H9 (cell line): ENCODE measurements around the gene OR12D1. TPM values are rescaled to one million over a fixed set of nuclear protein-coding genes. Genes with fewer than 3 reads are reported as not detected.

Experiments used
- DNase-seq: peaks from one replicate; pipeline ENCODE4 v3.0.0-alpha.2; 2017
- H2AFZ ChIP-seq: one replicate; pipeline ENCODE4 v1.6.1; 2013; ENCODE audit warnings: mild to moderate bottlenecking, low read length, control low read depth, moderate library complexity
- H2AK5ac ChIP-seq: 2 replicates; pipeline ENCODE4 v1.6.1; 2013; ENCODE audit warnings: low read length, control low read depth, mixed read lengths; ENCODE audit not compliant: insufficient read length
- H2BK120ac ChIP-seq: one replicate; pipeline ENCODE4 v1.6.1; 2013; ENCODE audit warnings: low read depth, mild to moderate bottlenecking, low read length, control low read depth, inconsistent platforms; ENCODE audit not compliant: poor library complexity, severe bottlenecking
- H2BK12ac ChIP-seq: 2 replicates; pipeline ENCODE4 v1.6.1; 2013; ENCODE audit warnings: low read length, control low read depth, mixed read lengths, low read depth; ENCODE audit not compliant: insufficient read length
- H2BK15ac ChIP-seq: 2 replicates; pipeline ENCODE4 v1.6.1; 2013; ENCODE audit warnings: low read depth, low read length, control low read depth
- H2BK20ac ChIP-seq: one replicate; pipeline ENCODE4 v1.6.1; 2013; ENCODE audit warnings: low read depth, mild to moderate bottlenecking, low read length, control low read depth, inconsistent platforms; ENCODE audit not compliant: poor library complexity, severe bottlenecking
- H2BK5ac ChIP-seq: 2 replicates; pipeline ENCODE4 v1.6.1; 2013; ENCODE audit warnings: low read length, control low read depth, mixed read lengths; ENCODE audit not compliant: insufficient read length
- H3K14ac ChIP-seq: 2 replicates; pipeline ENCODE4 v1.6.1; 2013; ENCODE audit warnings: low read length, control low read depth; ENCODE audit not compliant: insufficient read depth
- H3K18ac ChIP-seq: 2 replicates; pipeline ENCODE4 v1.6.1; 2013; ENCODE audit warnings: low read depth, mild to moderate bottlenecking, mixed read lengths, low read length, control low read depth; ENCODE audit not compliant: insufficient read length
- H3K23ac ChIP-seq: 2 replicates; pipeline ENCODE4 v1.6.1; 2013; ENCODE audit warnings: low read length, control low read depth, mixed read lengths, low read depth; ENCODE audit not compliant: insufficient read length
- H3K23me2 ChIP-seq: 2 replicates; pipeline ENCODE4 v1.6.1; 2013; ENCODE audit warnings: low read depth, mild to moderate bottlenecking, mixed read lengths, low read length, control low read depth; ENCODE audit not compliant: insufficient read length, poor library complexity, severe bottlenecking
- H3K27ac ChIP-seq: 2 replicates; pipeline ENCODE4 v1.5.1; 2013; ENCODE audit warnings: low read length, control low read depth, mixed read lengths, low read depth; ENCODE audit not compliant: insufficient read length
- H3K27me3 ChIP-seq: 2 replicates; pipeline ENCODE4 v1.6.1; 2013; ENCODE audit warnings: low read length, control low read depth, inconsistent platforms; ENCODE audit not compliant: insufficient read depth
- H3K4ac ChIP-seq: 2 replicates; pipeline ENCODE4 v1.6.1; 2013; ENCODE audit warnings: low read depth, mild to moderate bottlenecking, control low read depth, inconsistent platforms, low read length, moderate library complexity
- H3K4me1 ChIP-seq: 2 replicates; pipeline ENCODE4 v1.6.1; 2013; ENCODE audit warnings: low read length, control low read depth, inconsistent platforms; ENCODE audit not compliant: insufficient read depth
- H3K4me2 ChIP-seq: 2 replicates; pipeline ENCODE4 v1.6.1; 2013; ENCODE audit warnings: low read length, control low read depth, mixed read lengths; ENCODE audit not compliant: insufficient read length, insufficient read depth
- H3K56ac ChIP-seq: 2 replicates; pipeline ENCODE4 v1.6.1; 2013; ENCODE audit warnings: low read depth, mild to moderate bottlenecking, mixed read lengths, low read length, control low read depth; ENCODE audit not compliant: insufficient read length
- H3K79me1 ChIP-seq: 2 replicates; pipeline ENCODE4 v1.6.1; 2013; ENCODE audit warnings: low read depth, mild to moderate bottlenecking, moderate library complexity, low read length, control low read depth, inconsistent platforms; ENCODE audit not compliant: insufficient read depth, poor library complexity, severe bottlenecking
- H3K79me2 ChIP-seq: 2 replicates; pipeline ENCODE4 v1.6.1; 2013; ENCODE audit warnings: low read length, control low read depth, inconsistent platforms; ENCODE audit not compliant: insufficient read depth
- H3K9ac ChIP-seq: 2 replicates; pipeline ENCODE4 v1.6.1; 2013; ENCODE audit warnings: low read length, control low read depth, mixed read lengths; ENCODE audit not compliant: insufficient read length; ENCODE audit errors: extremely low read depth
- H3K9me3 ChIP-seq: one replicate; pipeline ENCODE4 v1.6.1; 2013; ENCODE audit warnings: low read depth, low read length, inconsistent platforms; ENCODE audit not compliant: control insufficient read depth
- H3T11ph ChIP-seq: one replicate; pipeline ENCODE4 v1.6.1; 2013; ENCODE audit warnings: mild to moderate bottlenecking, low read length, control low read depth, inconsistent platforms
- H4K20me1 ChIP-seq: one replicate; pipeline ENCODE4 v1.6.1; 2013; ENCODE audit not compliant: control insufficient read depth, insufficient read length, insufficient read depth
- H4K5ac ChIP-seq: 2 replicates; pipeline ENCODE4 v1.6.1; 2013; ENCODE audit warnings: low read depth, mild to moderate bottlenecking, mixed read lengths, low read length, control low read depth; ENCODE audit not compliant: insufficient read length
- H4K8ac ChIP-seq: replicated peaks from 2 replicates; pipeline ENCODE4 v1.6.1; 2013; ENCODE audit warnings: low read length, control low read depth, mixed read lengths, low read depth; ENCODE audit not compliant: insufficient read length
- H4K91ac ChIP-seq: 2 replicates; pipeline ENCODE4 v1.6.1; 2013; ENCODE audit warnings: low read depth, mild to moderate bottlenecking, moderate library complexity, mixed read lengths, low read length, control low read depth; ENCODE audit not compliant: insufficient read length
- H3K27ac Mint-ChIP-seq, 3 experiments: 2 replicates in 2 of 3; 3 replicates in 1 of 3; pipeline ENCODE4 v1.8.0; 2020 to 2021; ENCODE audit warnings: mixed read lengths in 3 of 3, mild to moderate bottlenecking in 1 of 3, moderate library complexity in 1 of 3
- H3K27me3 Mint-ChIP-seq: 2 replicates; pipeline ENCODE4 v1.8.0; 2021; ENCODE audit warnings: low read depth, mild to moderate bottlenecking, moderate library complexity, mixed read lengths
- H3K36me3 Mint-ChIP-seq, 3 experiments: 2 replicates in 2 of 3; 3 replicates in 1 of 3; pipeline ENCODE4 v1.8.0; 2020 to 2021; ENCODE audit warnings: low read depth in 3 of 3, mixed read lengths in 3 of 3; ENCODE audit not compliant: insufficient read depth in 1 of 3
- H3K4me1 Mint-ChIP-seq, 2 experiments: 2 replicates each; pipeline ENCODE4 v1.8.0; 2020; ENCODE audit warnings: mixed read lengths in 2 of 2
- H3K4me3 Mint-ChIP-seq, 2 experiments: 2 replicates in 1 of 2; 3 replicates in 1 of 2; pipeline ENCODE4 v1.8.0; 2020 to 2021; ENCODE audit warnings: mild to moderate bottlenecking in 2 of 2, mixed read lengths in 2 of 2, moderate library complexity in 1 of 2
- H3K9me3 Mint-ChIP-seq, 2 experiments: 2 replicates in 1 of 2; 3 replicates in 1 of 2; pipeline ENCODE4 v1.8.0; 2020; ENCODE audit warnings: mild to moderate bottlenecking in 2 of 2, mixed read lengths in 2 of 2, moderate library complexity in 1 of 2
- CTCF ChIP-seq: fragments of 200-600 bp; sonication (generic); conservative IDR thresholded peaks from 3 replicates; pipeline ENCODE4 v1.8.0; 2021; ENCODE audit warnings: antibody characterized with exemption, mild to moderate bottlenecking
- WGBS: extraction: QIAGEN DNeasy Blood & Tissue Kit; methylation state at CpG from one replicate; pipeline ENCODE4 v1.1.7; 2013; ENCODE audit warnings: missing lambda C conversion rate, low lambda C conversion rate, mixed read lengths; ENCODE audit not compliant: insufficient read length; ENCODE audit errors: extremely low coverage; 5-methylcytosine and 5-hydroxymethylcytosine counted together
- total RNA-seq: library from RNA; stranded (reverse); gene quantifications from 2 replicates; pipeline ENCODE4 v1.2.1, GENCODE V29; 2021

Gene OR12D1
- total RNA-seq, 1 experiment from 2014 or later: not detected

GRCh38 chr6:29461021-29461814 is 46.5 kb downstream of the OR12D1 start:
- Histone ChIP-seq H3K79me1 (no peaks in the 10 kb centered on the region), H2AFZ (no peak overlapping the region), H3K9me3 (no peaks in the 10 kb centered on the region), H3K23me2 (no peaks in the 10 kb centered on the region), H2BK5ac (no peak overlapping the region), H3T11ph (no peak overlapping the region), H3K4me2 (no peak overlapping the region), H2BK15ac (no peak overlapping the region), H2BK120ac (no peak overlapping the region), H3K4ac (no peak overlapping the region), H4K20me1 (no peaks in the 10 kb centered on the region), H3K56ac (no peak overlapping the region), H3K18ac (no peak overlapping the region), H2BK20ac (no peak overlapping the region), H4K8ac (no peak overlapping the region), H4K91ac (no peak overlapping the region), H3K27me3 (no peaks in the 10 kb centered on the region), H3K79me2 (no peaks in the 10 kb centered on the region), H2AK5ac (no peak overlapping the region), H3K14ac (no peak overlapping the region), H3K4me1 (0 out of 2 replicates have a peak, but pooled peaks cover 4% of the 10 kb centered on the region), H3K9ac (no peak overlapping the region), H2BK12ac (no peak overlapping the region), H4K5ac (no peak overlapping the region), H3K27ac (no peak overlapping the region), H3K23ac (no peak overlapping the region)
- Mint-ChIP-seq H3K4me3 (no peak overlapping the region), H3K27me3 (no peaks in the 10 kb centered on the region; the same call in 1 of the 2 replicates), H3K9me3 (peaks cover 0 to 2% of the 10 kb centered on the region in 2 experiments; a peak in 3 of 5 replicates), H3K4me1 (peaks cover 3% of the 10 kb centered on the region in 2 experiments; a peak in 3 of 4 replicates), H3K27ac (no peak overlapping the region), H3K36me3 (no peaks in the 10 kb centered on the region)
- TF ChIP-seq CTCF: no peak
- no CpG with 5 or more reads among the region's 5 CpGs for WGBS
- no peak for DNase-seq
